Stimulated activated CD8-positive, alpha-beta memory T cell treated with anti-CD3 and anti-CD28 coated beads, Interleukin-15, amount 100 ng/mL, for 24 hours (primary cell): ENCODE measurements around the gene YOD1.

Source experiments
- DNase-seq: peaks from one replicate; pipeline ENCODE4 v3.0.0-alpha.2; 2020; ENCODE audit warnings: low read depth

The YOD1 gene

GRCh38 chr1:207072233-207072632 lies 21.2 kb upstream of the YOD1 start:
- DNase-seq: no peak

GRCh38 chr1:207071426-207071825 lies 20.4 kb upstream of the YOD1 start:
- DNase-seq: no peak

GRCh38 chr1:207070811-207071210 lies 19.8 kb upstream of the YOD1 start:
- no peak for DNase-seq

- DNase-seq: no peak
Observed at GRCh38 chr1:207069858-207070506, 19.0 kb upstream of the YOD1 start.

- DNase-seq: no peak
Observed at GRCh38 chr1:207069061-207069460, 18.1 kb upstream of the YOD1 start.

- DNase-seq: no peak
Observed at GRCh38 chr1:207067665-207068064, 16.7 kb upstream of the YOD1 start.

- DNase-seq: no peak
Observed at GRCh38 chr1:207067185-207067584, 16.2 kb upstream of the YOD1 start.

- DNase-seq: no peak
Observed at GRCh38 chr1:207064561-207064960, 13.6 kb upstream of the YOD1 start.

GRCh38 chr1:207063014-207063413 lies 12.0 kb upstream of the YOD1 start:
- DNase-seq: no peak

- DNase-seq: no peak
Observed at GRCh38 chr1:207062058-207062457, 11.1 kb upstream of the YOD1 start.

- DNase-seq: no peak
Observed at GRCh38 chr1:207060596-207060995, 9.6 kb upstream of the YOD1 start.

GRCh38 chr1:207059881-207060280 lies 8.9 kb upstream of the YOD1 start:
- DNase-seq: no peak

GRCh38 chr1:207058878-207059867 lies 8.2 kb upstream of the YOD1 start:
- no peak for DNase-seq

- no peak for DNase-seq
Observed at GRCh38 chr1:207058252-207058651, 7.2 kb upstream of the YOD1 start.

GRCh38 chr1:207056673-207057072 lies 5.7 kb upstream of the YOD1 start:
- no peak for DNase-seq

- DNase-seq: no peak
Observed at GRCh38 chr1:207055386-207056001, 4.5 kb upstream of the YOD1 start.

GRCh38 chr1:207054491-207054890 lies 3.5 kb upstream of the YOD1 start:
- no peak for DNase-seq

- peak; percentile 75 for DNase-seq
Observed at GRCh38 chr1:207052911-207053769, 2.1 kb upstream of the YOD1 start, which contains the start of gene PFKFB2. TSS of gene PFKFB2 (plus strand) at chr1:207053275. CDS start at chr1:207054718, 1,443 bp downstream.

GRCh38 chr1:207050480-207051190 lies 373 bp downstream of the YOD1 start:
- peak; percentile 72 for DNase-seq

GRCh38 chr1:207049974-207050391 lies 1.0 kb downstream of the YOD1 start:
- no peak for DNase-seq

GRCh38 chr1:207049514-207049913 lies 1.5 kb downstream of the YOD1 start:
- DNase-seq: no peak
